BJ (cell line): ENCODE results near the gene ID1. TPM values are rescaled to one million over a fixed set of nuclear protein-coding genes. Genes with fewer than 3 reads are reported as not detected.
"Not testable (repeated sequence)": the region's sequence is repeated elsewhere in the genome, so short reads cannot be mapped to it uniquely, and the experiment has no call there.

Experiments used
- CTCF ChIA-PET: fragments of 350-600 bp; formaldehyde crosslinking; extraction: SDS; loops from one replicate; lab custom pipeline; 2021; ENCODE audit warnings: antibody characterized with exemption, inconsistent platforms; lab: Yijun Ruan, JAX
- POLR2A ChIA-PET: fragments of 300-600 bp; sonication (Branson Sonifier 250); formaldehyde crosslinking; extraction: SDS; loops from one replicate; lab custom pipeline; 2021; ENCODE audit warnings: antibody characterized with exemption; lab: Charles Lee
- DNase-seq: peaks from one replicate; pipeline ENCODE4 v3.0.0-alpha.2; 2011; ENCODE audit warnings: low read depth
- H3K27me3 ChIP-seq: 2 replicates; pipeline ENCODE4 v1.6.0; 2011; ENCODE audit warnings: low read length; ENCODE audit not compliant: control insufficient read depth, insufficient read depth
- H3K36me3 ChIP-seq: 2 replicates; pipeline ENCODE4 v1.5.1; 2011; ENCODE audit warnings: low read length; ENCODE audit not compliant: control insufficient read depth, insufficient read depth
- H3K4me3 ChIP-seq: 2 replicates; pipeline ENCODE4 v1.5.1; 2011; ENCODE audit warnings: low read depth, mild to moderate bottlenecking, control low read depth, low read length
- CTCF ChIP-seq: IDR thresholded peaks from 2 replicates; pipeline ENCODE4 v1.5.1; 2011; ENCODE audit warnings: low read depth, mild to moderate bottlenecking, control low read depth, inconsistent platforms, low read length, moderate library complexity; ENCODE audit not compliant: insufficient read depth
- polyA plus RNA-seq: library from polyadenylated mRNA; depleted of rRNA; stranded (reverse); fragments of >200 nt; gene quantifications from 2 replicates; pipeline ENCODE4 v1.2.3, GENCODE V29; 2011

ID1 gene
- polyA plus RNA-seq, 1 experiment: 135 TPM

GRCh38 chr20:31617432-31618104, 12.5 kb downstream of the ID1 start:
- CTCF ChIA-PET: interaction anchor here (1.6 to 20.1 kb wide), 2 partner anchors 48 to 60 kb away, joined by 6 to 667 read pairs; no protein-coding TSS in a partner anchor

GRCh38 chr20:31620246-31620645, 15.2 kb downstream of the ID1 start:
- POLR2A ChIA-PET: no interaction called here

More at GRCh38 chr20:31617432-31618104, 12.5 kb downstream of the ID1 start:
- POLR2A ChIA-PET: no interaction called here
- Histone ChIP-seq H3K4me3 (no peak overlapping the region), H3K27me3 (no peaks in the 10 kb centered on the region), H3K36me3 (no peaks in the 10 kb centered on the region)
- TF ChIP-seq CTCF: no peak
- no peak for DNase-seq

GRCh38 chr20:31623123-31623505, 18.0 kb downstream of the ID1 start:
- DNase-seq, H3K4me3 ChIP-seq, POLR2A ChIA-PET, H3K36me3 ChIP-seq, H3K27me3 ChIP-seq: not testable (repeated sequence)
- CTCF ChIA-PET: interaction anchor here (1.3 to 1.6 kb wide), 2 partner anchors 10 to 61 kb away, joined by 4 to 7 read pairs; no protein-coding TSS in a partner anchor

More at GRCh38 chr20:31620246-31620645, 15.2 kb downstream of the ID1 start:
- Histone ChIP-seq H3K4me3 (no peak overlapping the region), H3K27me3 (no peaks in the 10 kb centered on the region), H3K36me3 (no peaks in the 10 kb centered on the region)
- CTCF ChIA-PET: interaction anchor here (20.1 kb wide), 1 partner anchor 63 kb away, joined by 667 read pairs; no protein-coding TSS in a partner anchor
- TF ChIP-seq CTCF: no peak
- no peak for DNase-seq

- DNase-seq, POLR2A ChIA-PET: not testable (repeated sequence)
- CTCF ChIA-PET: interaction anchor here (1.4 to 3.0 kb wide), 3 partner anchors 8 to 97 kb away, joined by 3 to 15 read pairs (median 4); no protein-coding TSS in a partner anchor
Observed at GRCh38 chr20:31626534-31626933, 21.4 kb downstream of the ID1 start.

GRCh38 chr20:31628057-31628456, 23.0 kb downstream of the ID1 start:
- H3K27me3 ChIP-seq, CTCF ChIA-PET, POLR2A ChIA-PET, H3K36me3 ChIP-seq, H3K4me3 ChIP-seq, DNase-seq: not testable (repeated sequence)

More at GRCh38 chr20:31626534-31626933, 21.4 kb downstream of the ID1 start:
- H3K27me3 ChIP-seq, H3K4me3 ChIP-seq, H3K36me3 ChIP-seq: not testable (repeated sequence)

GRCh38 chr20:31630187-31630790, 25.2 kb downstream of the ID1 start:
- DNase-seq: no peak
- CTCF ChIA-PET: interaction anchor here (1.0 to 2.1 kb wide), 3 partner anchors 17 to 93 kb away, joined by 3 to 8 read pairs (median 6); no protein-coding TSS in a partner anchor
- no peaks in the 10 kb centered on the region for H3K27me3 ChIP-seq
- no peaks in the 10 kb centered on the region for H3K36me3 ChIP-seq
- TF ChIP-seq CTCF: no peak
- no peak overlapping the region for H3K4me3 ChIP-seq
- POLR2A ChIA-PET: interaction anchor here (0.7 kb wide), 1 partner anchor 8 kb away, joined by 9 read pairs; no protein-coding TSS in a partner anchor
